ENCODE data around the gene CRB2.
A peak's percentile ranks its signal among the peaks of the same experiment; 100 is the strongest.

Gene CRB2

GRCh38 chr9:123349691-123350480 lies 6.1 kb upstream of the CRB2 start:
- H3K9me3 ChIP-seq (ENCODE audit: control insufficient read depth, insufficient read depth, low read length), result no peaks in the 10 kb centered on the region
- H3K4me3 ChIP-seq (ENCODE audit: low read length), result 0 out of 2 replicates have a peak overlapping the region, but pooled peaks have one; percentile 22
- H3K4me2 ChIP-seq (ENCODE audit: low read length), result peak overlapping the region; percentile 63
- peaks cover 60% of the 10 kb centered on the region for H3K4me1 ChIP-seq (ENCODE audit: control insufficient read depth, low read length)
- no peaks in the 10 kb centered on the region for H3K9me2 ChIP-seq (replicated peaks; ENCODE audit: control insufficient read depth, low read length)
- H3K79me2 ChIP-seq (ENCODE audit: control insufficient read depth, low read length), result peaks cover 19% of the 10 kb centered on the region
- H3K27ac ChIP-seq (ENCODE audit: low read depth, low read length), result no peak overlapping the region
- H3K36me3 ChIP-seq (ENCODE audit: control insufficient read depth, low read length), result no peaks in the 10 kb centered on the region
- H4K20me1 ChIP-seq (ENCODE audit: control insufficient read depth, insufficient read depth, low read depth, low read length), result no peaks in the 10 kb centered on the region
- H3F3A ChIP-seq (ENCODE audit: control insufficient read depth, insufficient read depth), result peaks cover 28% of the 10 kb centered on the region
- H3K27me3 ChIP-seq (ENCODE audit: control insufficient read depth, low read length), result no peaks in the 10 kb centered on the region
- no peak for TF ChIP-seq EZH2phosphoT487 (IDR thresholded peaks at IDR 0.05; ENCODE audit: borderline replicate concordance, low read length)
- TF ChIP-seq, protein P1, sequence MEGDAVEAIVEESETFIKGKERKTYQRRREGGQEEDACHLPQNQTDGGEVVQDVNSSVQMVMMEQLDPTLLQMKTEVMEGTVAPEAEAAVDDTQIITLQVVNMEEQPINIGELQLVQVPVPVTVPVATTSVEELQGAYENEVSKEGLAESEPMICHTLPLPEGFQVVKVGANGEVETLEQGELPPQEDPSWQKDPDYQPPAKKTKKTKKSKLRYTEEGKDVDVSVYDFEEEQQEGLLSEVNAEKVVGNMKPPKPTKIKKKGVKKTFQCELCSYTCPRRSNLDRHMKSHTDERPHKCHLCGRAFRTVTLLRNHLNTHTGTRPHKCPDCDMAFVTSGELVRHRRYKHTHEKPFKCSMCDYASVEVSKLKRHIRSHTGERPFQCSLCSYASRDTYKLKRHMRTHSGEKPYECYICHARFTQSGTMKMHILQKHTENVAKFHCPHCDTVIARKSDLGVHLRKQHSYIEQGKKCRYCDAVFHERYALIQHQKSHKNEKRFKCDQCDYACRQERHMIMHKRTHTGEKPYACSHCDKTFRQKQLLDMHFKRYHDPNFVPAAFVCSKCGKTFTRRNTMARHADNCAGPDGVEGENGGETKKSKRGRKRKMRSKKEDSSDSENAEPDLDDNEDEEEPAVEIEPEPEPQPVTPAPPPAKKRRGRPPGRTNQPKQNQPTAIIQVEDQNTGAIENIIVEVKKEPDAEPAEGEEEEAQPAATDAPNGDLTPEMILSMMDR (IDR thresholded peaks at IDR 0.05; ENCODE audit: low read depth, low read length, poor library complexity, severe bottlenecking), result peak; percentile 95

GRCh38 chr9:123350590-123351310 lies 5.2 kb upstream of the CRB2 start:
- no peaks in the 10 kb centered on the region for H3K27me3 ChIP-seq (ENCODE audit: control insufficient read depth, low read length)
- no peaks in the 10 kb centered on the region for H4K20me1 ChIP-seq (ENCODE audit: control insufficient read depth, insufficient read depth, low read depth, low read length)
- H3K36me3 ChIP-seq (ENCODE audit: control insufficient read depth, low read length), result no peaks in the 10 kb centered on the region
- H3K4me3 ChIP-seq (ENCODE audit: low read length), result no peak overlapping the region
- TF ChIP-seq, protein P1 (IDR thresholded peaks at IDR 0.05; ENCODE audit: low read depth, low read length, poor library complexity, severe bottlenecking), result no peak
- no peak for TF ChIP-seq EZH2phosphoT487 (IDR thresholded peaks at IDR 0.05; ENCODE audit: borderline replicate concordance, low read length)
- H3K27ac ChIP-seq (ENCODE audit: low read depth, low read length), result no peak overlapping the region
- peaks cover 21% of the 10 kb centered on the region for H3F3A ChIP-seq (ENCODE audit: control insufficient read depth, insufficient read depth)
- peaks cover 17% of the 10 kb centered on the region for H3K79me2 ChIP-seq (ENCODE audit: control insufficient read depth, low read length)
- H3K9me2 ChIP-seq (replicated peaks; ENCODE audit: control insufficient read depth, low read length), result no peaks in the 10 kb centered on the region
- H3K4me1 ChIP-seq (ENCODE audit: control insufficient read depth, low read length), result peaks cover 51% of the 10 kb centered on the region
- no peaks in the 10 kb centered on the region for H3K9me3 ChIP-seq (ENCODE audit: control insufficient read depth, insufficient read depth, low read length)
- no peak overlapping the region for H3K4me2 ChIP-seq (ENCODE audit: low read length)

DNA sequence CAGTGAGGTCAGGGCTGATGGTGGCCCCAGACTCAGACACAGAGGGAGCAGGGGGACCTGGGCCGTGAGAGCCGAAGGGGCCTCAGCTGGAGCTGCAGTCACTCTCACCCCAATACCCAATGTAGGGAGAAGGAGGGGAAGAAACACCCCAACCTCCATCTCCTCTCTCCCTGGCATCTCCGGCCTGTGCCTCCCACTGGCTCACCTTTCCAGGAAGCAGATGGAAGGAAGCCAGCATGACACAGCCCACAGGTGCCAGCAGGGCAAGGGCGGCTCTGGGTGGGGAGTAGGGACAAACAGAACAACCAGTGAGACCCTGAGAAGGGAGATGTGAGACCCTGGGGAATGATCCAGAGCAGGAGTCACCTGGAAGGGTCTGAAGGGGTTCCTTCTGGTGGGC lies 3.0 kb upstream of the CRB2 start:
- Histone ChIP-seq H3K4me2 (ENCODE audit: low read length) (no peak overlapping the region), H3K27ac (ENCODE audit: low read depth, low read length) (no peak overlapping the region), H3K27me3 (ENCODE audit: control insufficient read depth, low read length) (no peaks in the 10 kb centered on the region)

More for the DNA sequence above, 3.0 kb upstream of the CRB2 start:
- Histone ChIP-seq H3K4me3 (ENCODE audit: low read length) (no peak overlapping the region), H3K9me2 (replicated peaks; ENCODE audit: control insufficient read depth, low read length) (no peaks in the 10 kb centered on the region), H3K36me3 (ENCODE audit: control insufficient read depth, low read length) (no peaks in the 10 kb centered on the region), H3K9me3 (ENCODE audit: control insufficient read depth, insufficient read depth, low read length) (no peaks in the 10 kb centered on the region), H3K79me2 (ENCODE audit: control insufficient read depth, low read length) (no peaks in the 10 kb centered on the region), H3F3A (ENCODE audit: control insufficient read depth, insufficient read depth) (peaks cover 11% of the 10 kb centered on the region), H4K20me1 (ENCODE audit: control insufficient read depth, insufficient read depth, low read depth, low read length) (no peaks in the 10 kb centered on the region), H3K4me1 (ENCODE audit: control insufficient read depth, low read length) (peaks cover 29% of the 10 kb centered on the region)
- TF ChIP-seq, protein P1 (IDR thresholded peaks at IDR 0.05; ENCODE audit: low read depth, low read length, poor library complexity, severe bottlenecking), result no peak
- TF ChIP-seq EZH2phosphoT487 (IDR thresholded peaks at IDR 0.05; ENCODE audit: borderline replicate concordance, low read length), result no peak
